HEK293 (cell line): ENCODE measurements around the gene CCDC85C.

Source experiments
- CTCF ChIA-PET: fragments of 350-600 bp; formaldehyde crosslinking; extraction: SDS; loops from one replicate; lab custom pipeline; 2021; ENCODE audit warnings: antibody characterized with exemption; lab: Yijun Ruan, JAX
- POLR2A ChIA-PET: fragments of 300-600 bp; formaldehyde crosslinking; extraction: SDS; loops from one replicate; lab custom pipeline; 2020; ENCODE audit warnings: antibody characterized with exemption, inconsistent platforms; lab: Yijun Ruan, JAX
- H3K27ac ChIP-seq: fragments of 200-500 bp; sonication (Bioruptor generic); 2 replicates; pipeline ENCODE4 v1.5.1; 2014; ENCODE audit warnings: low read depth, low read length, control low read depth, inconsistent platforms; ENCODE audit errors: extremely low read depth
- H3K36me3 ChIP-seq, 2 experiments: fragments of 200-500 bp in 1 of 2; sonication (Bioruptor generic) in 1 of 2; 1 replicate in 1 of 2; 2 replicates in 1 of 2; pipeline ENCODE4 v1.5.1; 2014 to 2017; ENCODE audit warnings: inconsistent platforms in 2 of 2, low read length in 2 of 2; ENCODE audit not compliant: control insufficient read depth in 2 of 2, insufficient read depth in 1 of 2
- H3K4me1 ChIP-seq: fragments of 200-500 bp; sonication (Bioruptor generic); 2 replicates; pipeline ENCODE4 v1.5.1; 2014; ENCODE audit warnings: mild to moderate bottlenecking, low read length, inconsistent platforms; ENCODE audit not compliant: control insufficient read depth, insufficient read depth
- H3K4me3 ChIP-seq: 2 replicates; pipeline ENCODE4 v1.5.1; 2011; ENCODE audit warnings: low read depth, mild to moderate bottlenecking, control low read depth, low read length, moderate library complexity
- H3K9me3 ChIP-seq: fragments of 200-500 bp; sonication (Bioruptor generic); 2 replicates; pipeline ENCODE4 v1.5.1; 2014; ENCODE audit warnings: low read depth, low read length, inconsistent platforms; ENCODE audit not compliant: control insufficient read depth, insufficient read depth
- GLI2 ChIP-seq: fragments of 450-650 bp; formaldehyde crosslinking; IDR thresholded peaks from 2 replicates; pipeline ENCODE4; 2017; ENCODE audit warnings: missing biosample characterization, missing genetic modification characterization, low read depth, borderline replicate concordance
- HOXD13 ChIP-seq: sonication (generic); formaldehyde crosslinking; IDR thresholded peaks from 2 replicates; pipeline ENCODE4 v1.8.0; 2022; ENCODE audit warnings: missing genetic modification reagents, borderline replicate concordance
- KLF10 ChIP-seq: fragments of 450-650 bp; IDR thresholded peaks from 2 replicates; pipeline ENCODE4 v1.5.1; 2018; ENCODE audit warnings: missing biosample characterization, mild to moderate bottlenecking, missing genetic modification characterization
- KLF17 ChIP-seq: fragments of 450-650 bp; formaldehyde crosslinking; IDR thresholded peaks from 2 replicates; pipeline ENCODE4 v1.5.1; 2016; ENCODE audit warnings: missing biosample characterization, missing genetic modification characterization
- PRDM10 ChIP-seq: fragments of 450-650 bp; formaldehyde crosslinking; IDR thresholded peaks from 2 replicates; pipeline ENCODE4 v1.5.1; 2016; ENCODE audit warnings: missing biosample characterization, missing genetic modification characterization
- PRDM2 ChIP-seq: fragments of 450-650 bp; formaldehyde crosslinking; IDR thresholded peaks from 2 replicates; pipeline ENCODE4 v1.5.1; 2016; ENCODE audit warnings: missing biosample characterization, missing genetic modification characterization, borderline replicate concordance
- SP3 ChIP-seq: fragments of 450-650 bp; formaldehyde crosslinking; IDR thresholded peaks from 2 replicates; pipeline ENCODE4 v1.5.1; 2016; ENCODE audit warnings: missing biosample characterization, missing genetic modification characterization
- ZBTB48 ChIP-seq: fragments of 450-650 bp; formaldehyde crosslinking; IDR thresholded peaks from 2 replicates; pipeline ENCODE4 v1.5.1; 2016; ENCODE audit warnings: missing biosample characterization, missing genetic modification characterization
- ZFHX2 ChIP-seq: fragments of 450-650 bp; formaldehyde crosslinking; conservative IDR thresholded peaks from 2 replicates; pipeline ENCODE4 v1.5.1; 2016; ENCODE audit warnings: missing biosample characterization, missing genetic modification characterization
- ZFP3 ChIP-seq: fragments of 450-650 bp; formaldehyde crosslinking; IDR thresholded peaks from 2 replicates; pipeline ENCODE4 v1.5.1; 2016; ENCODE audit warnings: low read depth, missing biosample characterization, missing genetic modification characterization
- ZFP69B ChIP-seq: fragments of 450-650 bp; formaldehyde crosslinking; IDR thresholded peaks from 2 replicates; pipeline ENCODE4 v1.5.1; 2016; ENCODE audit warnings: missing biosample characterization, missing genetic modification characterization
- ZNF157 ChIP-seq: fragments of 450-650 bp; formaldehyde crosslinking; IDR thresholded peaks from 2 replicates; pipeline ENCODE4 v1.5.1; 2016; ENCODE audit warnings: missing biosample characterization, missing genetic modification characterization
- ZNF292 ChIP-seq: fragments of 450-650 bp; formaldehyde crosslinking; IDR thresholded peaks from 2 replicates; pipeline ENCODE4 v1.5.1; 2016; ENCODE audit warnings: low read depth, missing biosample characterization, missing genetic modification characterization, borderline replicate concordance
- ZNF488 ChIP-seq: fragments of 450-650 bp; formaldehyde crosslinking; IDR thresholded peaks from 2 replicates; pipeline ENCODE4 v1.5.1; 2016; ENCODE audit warnings: missing biosample characterization, missing genetic modification characterization
- ZNF549 ChIP-seq: fragments of 450-650 bp; IDR thresholded peaks from 2 replicates; pipeline ENCODE4 v1.5.1; 2018; ENCODE audit warnings: missing biosample characterization, missing genetic modification characterization, mild to moderate bottlenecking, inconsistent platforms, moderate library complexity
- ZNF596 ChIP-seq: fragments of 450-650 bp; IDR thresholded peaks from 2 replicates; pipeline ENCODE4 v1.5.0; 2018; ENCODE audit warnings: missing biosample characterization, mild to moderate bottlenecking, missing genetic modification characterization, moderate library complexity
- ZNF621 ChIP-seq: fragments of 450-650 bp; formaldehyde crosslinking; IDR thresholded peaks from 2 replicates; pipeline ENCODE4 v1.5.1; 2017; ENCODE audit warnings: missing biosample characterization, missing genetic modification characterization
- ZNF658 ChIP-seq: fragments of 450-650 bp; formaldehyde crosslinking; IDR thresholded peaks from 2 replicates; pipeline ENCODE4; 2016; ENCODE audit warnings: missing biosample characterization, missing genetic modification characterization
- ZNF664 ChIP-seq: fragments of 450-650 bp; formaldehyde crosslinking; IDR thresholded peaks from 2 replicates; pipeline ENCODE4 v1.5.1; 2016; ENCODE audit warnings: missing biosample characterization, missing genetic modification characterization
- ZNF701 ChIP-seq: fragments of 450-650 bp; formaldehyde crosslinking; IDR thresholded peaks from 2 replicates; pipeline ENCODE4 v1.5.1; 2016; ENCODE audit warnings: missing biosample characterization, missing genetic modification characterization
- ZNF792 ChIP-seq: fragments of 450-650 bp; formaldehyde crosslinking; IDR thresholded peaks from 2 replicates; pipeline ENCODE4 v1.5.1; 2016; ENCODE audit warnings: missing biosample characterization, missing genetic modification characterization
- ZSCAN16 ChIP-seq: fragments of 450-650 bp; formaldehyde crosslinking; IDR thresholded peaks from 2 replicates; pipeline ENCODE4 v1.5.1; 2016; ENCODE audit warnings: missing biosample characterization, missing genetic modification characterization
- TF ChIP-seq, protein P1 (sequence below): fragments of 450-650 bp; formaldehyde crosslinking; IDR thresholded peaks from 2 replicates; pipeline ENCODE4 v1.5.1; 2017; ENCODE audit warnings: missing biosample characterization, missing genetic modification characterization
- TF ChIP-seq, protein P2 (sequence below): fragments of 450-650 bp; formaldehyde crosslinking; IDR thresholded peaks from 2 replicates; pipeline ENCODE4 v1.5.1; 2016; ENCODE audit warnings: missing biosample characterization, missing genetic modification characterization

The CCDC85C gene

DNA sequence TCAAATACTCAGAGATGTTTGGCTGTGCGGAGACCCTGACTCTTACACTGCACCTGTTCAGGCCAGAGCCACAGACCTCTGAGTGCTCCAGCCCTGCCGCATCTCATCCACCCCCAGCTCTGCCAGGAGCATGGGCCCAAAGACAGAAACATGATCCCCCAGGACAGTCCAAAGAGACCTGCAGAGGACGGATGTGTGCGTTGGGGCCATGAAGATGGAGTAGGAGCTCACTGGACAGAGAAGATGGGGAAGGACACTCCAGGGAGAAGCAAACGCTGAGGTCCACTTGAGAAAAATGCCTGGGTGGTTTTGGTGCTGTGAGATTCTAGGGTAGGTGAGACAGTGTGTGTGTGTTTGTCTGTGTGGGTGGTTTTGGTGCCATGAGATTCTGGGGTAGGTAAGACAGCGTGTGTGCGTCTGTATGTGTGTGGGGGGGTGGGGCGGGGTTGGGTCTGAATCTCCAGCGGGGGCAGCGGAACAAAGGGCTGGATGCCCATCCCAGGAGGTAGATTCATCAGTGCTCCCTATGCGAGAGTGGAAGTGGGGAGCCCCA lies 40.1 kb upstream of the CCDC85C start:
- H3K4me1 ChIP-seq, result no peaks in the 10 kb centered on the region
- POLR2A ChIA-PET, result no interaction called here
- CTCF ChIA-PET, result no interaction called here
- no peaks in the 10 kb centered on the region for H3K36me3 ChIP-seq
- H3K9me3 ChIP-seq, result no peaks in the 10 kb centered on the region
- no peak overlapping the region for H3K27ac ChIP-seq
- H3K4me3 ChIP-seq, result no peak overlapping the region
- TF ChIP-seq ZNF157 (no peak), ZNF792 (tag by site-specific recombination) (no peak), ZNF658 (no peak), GLI2 (tag by site-specific recombination) (no peak), PRDM10 (no peak), ZBTB48 (tag by site-specific recombination) (no peak), ZFP69B (tag by site-specific recombination) (no peak), ZNF621 (tag by site-specific recombination) (no peak), ZFHX2 (tag by site-specific recombination) (peak; percentile 70), KLF17 (tag by site-specific recombination) (no peak), ZNF596 (tag by site-specific recombination) (no peak), KLF10 (no peak), ZSCAN16 (tag by site-specific recombination) (no peak), ZNF488 (tag by site-specific recombination) (no peak), PRDM2 (no peak), ZNF292 (no peak), ZNF549 (tag by site-specific recombination) (no peak), HOXD13 (CRISPR knock-in tag) (no peak), ZNF664 (tag by site-specific recombination) (no peak), SP3 (no peak), ZFP3 (tag by site-specific recombination) (peak; percentile 82), ZNF701 (no peak)
- TF ChIP-seq, protein P1, sequence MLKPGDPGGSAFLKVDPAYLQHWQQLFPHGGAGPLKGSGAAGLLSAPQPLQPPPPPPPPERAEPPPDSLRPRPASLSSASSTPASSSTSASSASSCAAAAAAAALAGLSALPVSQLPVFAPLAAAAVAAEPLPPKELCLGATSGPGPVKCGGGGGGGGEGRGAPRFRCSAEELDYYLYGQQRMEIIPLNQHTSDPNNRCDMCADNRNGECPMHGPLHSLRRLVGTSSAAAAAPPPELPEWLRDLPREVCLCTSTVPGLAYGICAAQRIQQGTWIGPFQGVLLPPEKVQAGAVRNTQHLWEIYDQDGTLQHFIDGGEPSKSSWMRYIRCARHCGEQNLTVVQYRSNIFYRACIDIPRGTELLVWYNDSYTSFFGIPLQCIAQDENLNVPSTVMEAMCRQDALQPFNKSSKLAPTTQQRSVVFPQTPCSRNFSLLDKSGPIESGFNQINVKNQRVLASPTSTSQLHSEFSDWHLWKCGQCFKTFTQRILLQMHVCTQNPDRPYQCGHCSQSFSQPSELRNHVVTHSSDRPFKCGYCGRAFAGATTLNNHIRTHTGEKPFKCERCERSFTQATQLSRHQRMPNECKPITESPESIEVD (tag by site-specific recombination), result no peak
- TF ChIP-seq, protein P2, sequence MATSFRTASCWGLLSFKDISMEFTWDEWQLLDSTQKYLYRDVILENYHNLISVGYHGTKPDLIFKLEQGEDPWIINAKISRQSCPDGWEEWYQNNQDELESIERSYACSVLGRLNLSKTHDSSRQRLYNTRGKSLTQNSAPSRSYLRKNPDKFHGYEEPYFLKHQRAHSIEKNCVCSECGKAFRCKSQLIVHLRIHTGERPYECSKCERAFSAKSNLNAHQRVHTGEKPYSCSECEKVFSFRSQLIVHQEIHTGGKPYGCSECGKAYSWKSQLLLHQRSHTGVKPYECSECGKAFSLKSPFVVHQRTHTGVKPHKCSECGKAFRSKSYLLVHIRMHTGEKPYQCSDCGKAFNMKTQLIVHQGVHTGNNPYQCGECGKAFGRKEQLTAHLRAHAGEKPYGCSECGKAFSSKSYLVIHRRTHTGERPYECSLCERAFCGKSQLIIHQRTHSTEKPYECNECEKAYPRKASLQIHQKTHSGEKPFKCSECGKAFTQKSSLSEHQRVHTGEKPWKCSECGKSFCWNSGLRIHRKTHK (tag by site-specific recombination), result no peak
